ENCODE data around the gene NOP14. TPM values are rescaled to one million over a fixed set of nuclear protein-coding genes. Genes with fewer than 3 reads are reported as not detected.

NOP14 gene
- total RNA-seq, 1 experiment from 2014 or later, result 50.1 TPM

DNA sequence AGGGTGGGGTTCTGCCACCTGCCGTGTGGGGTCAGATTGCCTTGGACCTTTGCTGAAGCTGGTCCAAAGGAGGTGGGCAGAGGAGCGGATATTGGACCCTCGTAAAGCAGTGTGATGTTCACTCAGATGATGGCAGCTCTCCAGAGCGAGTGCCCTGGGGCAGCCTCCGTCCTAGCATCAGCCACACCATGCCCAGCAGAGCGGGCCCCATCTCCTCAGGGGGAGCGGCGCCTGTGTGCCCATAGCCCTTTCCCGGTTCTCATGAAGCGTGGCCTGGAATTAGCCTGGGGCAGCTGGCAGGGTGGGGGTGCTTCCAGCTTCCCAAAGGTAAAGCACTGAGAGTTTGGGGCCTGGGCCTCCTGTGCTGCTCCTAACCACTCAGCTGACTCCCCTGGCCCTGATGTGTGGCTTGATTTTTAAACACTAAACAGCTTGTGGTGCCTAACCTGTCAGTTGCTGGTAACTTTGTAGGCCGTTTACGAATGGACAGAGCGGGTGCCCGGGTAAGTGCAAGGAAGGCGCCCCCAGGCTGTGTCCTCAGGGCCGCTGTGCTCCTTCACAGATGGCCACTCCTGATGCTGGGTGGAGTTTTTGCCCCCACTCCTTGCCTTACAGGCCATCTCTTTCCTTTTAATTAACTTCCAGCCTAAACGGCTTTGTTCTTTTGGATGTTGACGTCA, 36.0 kb downstream of the NOP14 start:
- H4K20me1 ChIP-seq (ENCODE audit: control insufficient read depth, insufficient read depth, insufficient read length), result peaks cover 2% of the 10 kb centered on the region
- H3K27me3 ChIP-seq (ENCODE audit: insufficient read depth, low read length), result no peaks in the 10 kb centered on the region
- no peaks in the 10 kb centered on the region for H3K9me3 ChIP-seq (ENCODE audit: control insufficient read depth, low read depth, low read length)
- H2BK12ac ChIP-seq (ENCODE audit: insufficient read length, low read depth, low read length), result no peak overlapping the region
- peaks cover 45 to 81% (median 67%) of the 10 kb centered on the region in 3 experiments for H3K36me3 Mint-ChIP-seq (ENCODE audit: insufficient read depth in 1 of 3, low read depth in 3 of 3)
- no peak overlapping the region for H3K4ac ChIP-seq (ENCODE audit: low read depth, low read length)
- H2BK120ac ChIP-seq (ENCODE audit: low read depth, low read length, poor library complexity, severe bottlenecking), result no peak overlapping the region
- H3K27me3 Mint-ChIP-seq (ENCODE audit: low read depth), result no peaks in the 10 kb centered on the region
- H3K27ac ChIP-seq (ENCODE audit: insufficient read length, low read depth, low read length), result no peak overlapping the region
- H3K4me2 ChIP-seq (ENCODE audit: insufficient read depth, insufficient read length, low read length), result no peak overlapping the region
- H4K8ac ChIP-seq (replicated peaks; ENCODE audit: insufficient read length, low read depth, low read length), result no peak overlapping the region
- H4K91ac ChIP-seq (ENCODE audit: insufficient read length, low read depth, low read length), result no peak overlapping the region
- no peak overlapping the region for H4K5ac ChIP-seq (ENCODE audit: insufficient read length, low read depth, low read length)
- H3K4me3 Mint-ChIP-seq, result no peak overlapping the region
- peaks cover 4% of the 10 kb centered on the region; the same call in 1 of the 2 replicates for H3K4me1 ChIP-seq (ENCODE audit: insufficient read depth, low read length)
- H3K27ac Mint-ChIP-seq, result no peak overlapping the region
- H3K56ac ChIP-seq (ENCODE audit: insufficient read length, low read depth, low read length), result no peak overlapping the region
- H3K79me2 ChIP-seq (ENCODE audit: insufficient read depth, low read length), result no peaks in the 10 kb centered on the region
- H3K14ac ChIP-seq (ENCODE audit: insufficient read depth, low read length), result no peak overlapping the region
- no peaks in the 10 kb centered on the region for H3K23me2 ChIP-seq (ENCODE audit: insufficient read length, low read depth, low read length, poor library complexity, severe bottlenecking)
- DNase-seq, result no peak
- H3K4me1 Mint-ChIP-seq, result peaks cover 20 to 33% of the 10 kb centered on the region in 2 experiments
- no peaks in the 10 kb centered on the region for H3K79me1 ChIP-seq (ENCODE audit: insufficient read depth, low read depth, low read length, poor library complexity, severe bottlenecking)
- no CpG with 5 or more reads among the region's 18 CpGs for WGBS (ENCODE audit: extremely low coverage, insufficient read length, low lambda C conversion rate)
- no peak overlapping the region for H3K9ac ChIP-seq (ENCODE audit: extremely low read depth, insufficient read length, low read length)
- H2BK5ac ChIP-seq (ENCODE audit: insufficient read length, low read length), result no peak overlapping the region
- no peak overlapping the region for H2BK20ac ChIP-seq (ENCODE audit: low read depth, low read length, poor library complexity, severe bottlenecking)
- H2AK5ac ChIP-seq (ENCODE audit: insufficient read length, low read length), result no peak overlapping the region
- no peak overlapping the region for H2AFZ ChIP-seq (ENCODE audit: low read length)
- H3K9me3 Mint-ChIP-seq, result peaks cover 0 to 7% of the 10 kb centered on the region in 2 experiments; a peak in 3 of 5 replicates
- H2BK15ac ChIP-seq (ENCODE audit: low read depth, low read length), result no peak overlapping the region
- H3T11ph ChIP-seq (ENCODE audit: low read length), result no peak overlapping the region
- TF ChIP-seq, protein P1, sequence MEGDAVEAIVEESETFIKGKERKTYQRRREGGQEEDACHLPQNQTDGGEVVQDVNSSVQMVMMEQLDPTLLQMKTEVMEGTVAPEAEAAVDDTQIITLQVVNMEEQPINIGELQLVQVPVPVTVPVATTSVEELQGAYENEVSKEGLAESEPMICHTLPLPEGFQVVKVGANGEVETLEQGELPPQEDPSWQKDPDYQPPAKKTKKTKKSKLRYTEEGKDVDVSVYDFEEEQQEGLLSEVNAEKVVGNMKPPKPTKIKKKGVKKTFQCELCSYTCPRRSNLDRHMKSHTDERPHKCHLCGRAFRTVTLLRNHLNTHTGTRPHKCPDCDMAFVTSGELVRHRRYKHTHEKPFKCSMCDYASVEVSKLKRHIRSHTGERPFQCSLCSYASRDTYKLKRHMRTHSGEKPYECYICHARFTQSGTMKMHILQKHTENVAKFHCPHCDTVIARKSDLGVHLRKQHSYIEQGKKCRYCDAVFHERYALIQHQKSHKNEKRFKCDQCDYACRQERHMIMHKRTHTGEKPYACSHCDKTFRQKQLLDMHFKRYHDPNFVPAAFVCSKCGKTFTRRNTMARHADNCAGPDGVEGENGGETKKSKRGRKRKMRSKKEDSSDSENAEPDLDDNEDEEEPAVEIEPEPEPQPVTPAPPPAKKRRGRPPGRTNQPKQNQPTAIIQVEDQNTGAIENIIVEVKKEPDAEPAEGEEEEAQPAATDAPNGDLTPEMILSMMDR (conservative IDR thresholded peaks at IDR 0.05), result no peak
- H3K23ac ChIP-seq (ENCODE audit: insufficient read length, low read depth, low read length), result no peak overlapping the region
- H3K18ac ChIP-seq (ENCODE audit: insufficient read length, low read depth, low read length), result no peak overlapping the region

All from H9 (cell line).